NCI-H1930 (cell line): Measurements from ENCODE around the gene TRPM3.

ENCODE experiments used
- DNase-seq, 2 experiments: peaks; one replicate each; lab custom pipeline; 2025; lab: John Stamatoyannopoulos, UW

Gene TRPM3

GRCh38 chr9:71097671-71098070 lies 23.8 kb downstream of the TRPM3 start:
- DNase-seq = no peak

GRCh38 chr9:71096421-71097108 lies 24.9 kb downstream of the TRPM3 start:
- no peak for DNase-seq

DNA sequence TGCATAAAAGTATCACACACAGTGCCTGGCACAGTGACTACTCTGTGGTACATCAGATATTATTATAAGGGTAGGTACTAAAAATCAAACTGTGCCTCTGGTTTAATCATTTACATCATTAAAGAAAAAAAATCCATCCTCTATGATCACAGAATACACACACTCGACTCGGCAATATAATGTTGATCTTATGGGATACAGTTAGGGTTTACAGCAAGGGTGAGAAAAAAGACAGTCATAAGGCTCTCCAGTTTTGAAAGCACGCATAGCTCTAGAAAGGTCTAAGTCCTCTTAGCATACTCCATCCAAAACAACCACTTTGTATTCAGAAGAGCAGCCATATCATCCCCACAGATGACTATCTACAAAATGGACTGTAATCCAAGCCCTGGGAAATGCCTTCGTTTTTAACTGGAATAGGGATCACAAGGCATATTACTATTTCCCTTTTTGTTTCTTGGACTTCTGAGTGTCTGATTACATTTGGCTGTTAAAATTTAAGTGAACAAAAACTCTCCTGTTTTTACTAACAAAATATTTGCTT lies 26.6 kb downstream of the TRPM3 start:
- no peak for DNase-seq

DNA sequence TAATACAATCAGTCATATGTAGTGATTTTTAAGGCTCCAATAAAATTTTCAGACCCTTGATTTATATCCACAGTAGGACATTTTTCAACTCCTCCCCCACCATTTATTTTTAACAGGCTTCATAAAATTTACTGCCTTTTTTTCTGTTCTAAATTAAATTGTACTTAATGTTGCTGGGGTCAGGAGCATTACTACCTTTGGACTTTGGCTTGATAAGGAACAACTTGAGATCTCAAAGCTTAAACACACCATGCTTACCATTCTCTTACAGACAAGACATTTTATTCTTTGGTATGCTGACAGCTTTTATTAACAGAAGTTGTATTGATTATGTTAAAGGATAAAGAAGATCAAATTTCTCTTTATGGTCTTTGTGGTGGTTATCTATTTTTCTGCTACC lies 30.5 kb downstream of the TRPM3 start:
- DNase-seq = no peak

- no peak for DNase-seq
These were observed 42.0 kb downstream of the TRPM3 start for GRCh38 chr9:71079451-71079850.

- DNase-seq = no peak
These were observed 45.3 kb downstream of the TRPM3 start for GRCh38 chr9:71076096-71076495.

GRCh38 chr9:71073494-71073893 lies 47.9 kb downstream of the TRPM3 start:
- DNase-seq = no peak

DNA sequence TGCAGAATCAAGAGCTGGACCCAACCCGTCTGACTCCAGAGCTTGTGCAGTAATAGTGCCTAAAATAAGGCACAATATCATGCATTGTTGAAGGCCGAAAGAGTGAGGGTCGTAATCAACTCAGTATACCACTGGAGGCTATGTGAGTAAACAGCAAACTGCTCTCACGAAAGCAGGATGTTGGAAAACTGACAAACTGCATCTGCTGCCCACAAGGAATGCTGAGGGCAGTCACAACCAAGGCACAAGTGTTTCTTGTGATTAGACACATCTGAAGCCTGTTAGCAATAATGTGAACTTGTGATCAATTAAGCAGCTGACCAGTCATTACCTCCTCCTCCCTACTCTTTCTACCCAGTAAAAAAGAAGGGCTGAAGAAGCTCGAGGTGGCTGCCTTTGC lies 48.8 kb downstream of the TRPM3 start:
- DNase-seq = no peak

DNA sequence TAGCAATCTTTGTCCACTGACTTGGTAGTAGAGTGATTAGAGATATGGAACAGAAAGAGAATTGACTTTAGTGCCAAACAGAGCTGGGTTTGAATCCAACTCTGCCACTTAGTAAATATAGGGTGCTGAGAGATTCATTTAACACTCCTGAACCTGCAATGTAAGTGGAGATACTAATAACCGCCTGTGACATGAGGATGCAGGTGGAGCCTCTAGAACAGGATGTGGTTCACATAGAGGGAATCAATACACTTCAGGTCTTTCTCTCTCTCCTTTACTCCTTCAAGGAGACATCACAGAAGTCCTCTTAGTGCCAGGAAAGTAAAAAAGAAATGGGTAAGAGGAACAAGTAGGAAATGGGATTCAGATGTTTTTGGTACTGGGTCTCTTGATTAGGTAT lies 49.8 kb downstream of the TRPM3 start:
- no peak for DNase-seq

DNA sequence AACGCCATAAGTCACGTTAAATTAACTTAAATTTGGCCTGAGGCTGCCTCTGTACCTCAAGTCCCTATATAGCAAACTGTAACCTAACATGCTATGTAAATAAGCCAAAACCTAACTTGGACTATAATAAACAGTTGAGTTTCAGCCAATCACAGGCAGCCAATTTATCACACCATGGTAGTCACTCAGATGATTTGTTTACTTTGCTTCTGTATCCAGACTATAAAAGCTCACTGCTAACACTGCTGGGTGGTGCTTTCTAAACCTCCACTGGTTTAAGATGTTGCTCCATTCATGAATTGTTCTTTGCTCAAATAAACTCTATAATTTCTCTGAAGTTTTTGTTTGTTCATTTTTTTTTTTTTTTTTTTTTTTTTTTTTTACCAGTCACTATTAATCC lies 62.8 kb downstream of the TRPM3 start:
- no peak for DNase-seq

- DNase-seq = no peak
These were observed 69.1 kb downstream of the TRPM3 start for GRCh38 chr9:71052287-71052686.

- no peak for DNase-seq
These were observed 73.1 kb downstream of the TRPM3 start for GRCh38 chr9:71048280-71048679.

GRCh38 chr9:71042448-71042990 lies 78.9 kb downstream of the TRPM3 start:
- DNase-seq = no peak

DNA sequence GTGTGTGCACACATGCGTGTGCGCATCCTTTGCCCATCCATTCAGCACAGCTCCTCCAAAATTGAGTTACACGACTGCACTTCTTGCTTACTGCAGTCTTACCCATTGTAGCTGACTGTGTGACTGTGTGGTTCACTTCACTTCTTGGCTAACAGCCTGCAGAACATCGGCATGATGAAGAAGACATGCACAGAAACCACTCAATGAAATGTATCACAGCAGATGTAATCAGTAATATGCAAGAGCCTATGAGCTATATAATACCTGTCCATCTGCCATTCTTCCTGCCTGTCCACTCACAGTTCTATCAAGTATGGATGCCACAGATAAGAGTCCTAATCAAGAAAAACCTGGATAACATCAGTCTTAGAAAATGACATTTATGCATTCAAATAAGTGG lies 83.9 kb downstream of the TRPM3 start:
- no peak for DNase-seq

DNA sequence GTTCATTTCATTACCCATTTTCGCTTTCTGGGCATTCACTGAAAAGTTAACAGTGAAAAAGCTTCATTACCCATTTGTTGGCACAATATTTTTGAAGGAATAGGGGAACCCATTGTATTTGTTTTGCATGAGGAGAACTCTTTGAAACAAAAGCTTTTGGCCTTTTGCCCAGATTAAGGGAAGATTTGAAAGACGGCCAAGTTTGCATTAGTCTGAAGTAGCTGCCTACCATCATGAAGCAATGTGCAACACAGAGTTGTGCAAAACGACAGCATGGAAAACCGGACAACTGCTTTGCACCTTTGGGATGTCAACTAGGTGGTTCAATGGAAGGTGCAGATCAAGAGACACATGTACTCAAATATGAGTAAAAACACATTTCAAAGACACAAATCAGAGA lies 84.9 kb downstream of the TRPM3 start:
- DNase-seq = no peak

DNA sequence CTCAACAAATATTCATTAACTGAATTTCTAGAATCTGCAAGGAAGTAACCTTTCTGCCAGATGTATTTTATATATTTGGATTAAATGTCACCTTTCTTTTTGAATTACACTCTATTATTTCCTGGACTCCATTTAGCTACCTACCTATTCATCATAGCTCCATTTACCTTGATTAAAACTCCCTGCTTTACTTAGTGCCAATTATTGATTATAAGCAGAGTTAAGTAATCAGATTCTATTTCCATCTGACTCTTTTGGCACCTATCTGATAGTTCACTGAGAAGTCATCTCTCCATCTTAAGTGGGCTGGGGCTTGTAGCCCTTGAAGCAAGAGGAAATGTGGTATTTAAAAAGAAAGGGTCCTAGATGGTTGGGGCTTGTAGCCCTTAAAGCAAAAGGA lies 88.6 kb downstream of the TRPM3 start:
- DNase-seq = no peak

- DNase-seq = no peak
These were observed 95.7 kb downstream of the TRPM3 start for GRCh38 chr9:71025728-71026127.

GRCh38 chr9:71025201-71025600 lies 96.2 kb downstream of the TRPM3 start:
- no peak for DNase-seq

DNA sequence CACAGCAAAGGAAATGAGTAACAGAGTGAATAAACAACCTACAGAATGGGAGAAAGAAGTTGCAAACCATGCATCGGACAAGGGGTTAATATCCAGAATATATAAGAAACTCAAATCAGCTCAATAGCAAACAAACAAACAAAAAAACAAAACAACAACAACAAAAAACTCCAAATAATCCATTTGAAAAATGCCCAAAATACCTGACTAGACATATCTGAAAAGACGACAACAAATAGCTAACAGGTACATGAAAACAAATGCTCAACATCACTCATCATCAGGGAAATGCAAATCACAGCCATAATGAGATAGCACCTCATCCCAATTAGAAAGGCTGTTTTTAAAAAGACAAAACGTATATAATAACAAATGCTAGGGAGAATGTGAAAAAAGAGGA lies 111.2 kb downstream of the TRPM3 start:
- no peak for DNase-seq

DNA sequence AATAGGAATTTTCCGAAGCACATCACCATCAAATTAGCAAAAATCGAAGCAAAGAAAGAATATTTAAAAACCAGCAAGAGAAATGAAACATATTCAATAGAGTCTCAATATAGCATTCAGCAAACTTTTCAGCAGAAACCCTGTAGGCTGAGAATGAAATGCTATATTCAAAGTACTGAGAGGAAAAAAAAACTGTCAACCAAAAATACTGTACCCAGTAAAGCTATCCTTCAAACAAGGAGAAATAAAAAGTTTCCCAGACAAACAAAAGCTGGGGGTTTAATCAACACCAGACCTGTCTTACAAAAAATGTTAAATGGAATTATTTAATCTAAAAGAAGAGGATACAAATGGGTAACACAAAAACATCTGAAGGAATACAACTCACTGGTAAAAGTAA lies 116.0 kb downstream of the TRPM3 start:
- no peak for DNase-seq

DNA sequence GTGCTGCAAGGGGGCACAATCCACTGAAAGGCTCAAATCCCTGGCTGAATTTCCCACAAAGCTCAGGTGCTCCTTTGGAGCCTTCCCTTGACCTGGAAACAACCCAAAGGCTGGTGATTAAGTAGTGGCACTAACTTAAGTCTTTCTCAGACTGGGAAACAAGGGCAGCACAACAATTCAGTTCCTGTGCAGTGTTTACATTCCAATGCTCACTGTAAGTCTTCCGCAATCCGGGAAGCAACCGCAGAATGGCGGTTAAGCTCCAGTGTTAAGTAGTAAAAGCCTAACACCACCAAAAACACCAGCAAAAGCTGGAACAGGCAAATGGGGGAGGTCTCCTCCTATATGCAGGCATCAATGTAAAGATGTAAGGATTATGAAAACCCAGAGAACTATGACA lies 117.2 kb downstream of the TRPM3 start:
- no peak for DNase-seq

DNA sequence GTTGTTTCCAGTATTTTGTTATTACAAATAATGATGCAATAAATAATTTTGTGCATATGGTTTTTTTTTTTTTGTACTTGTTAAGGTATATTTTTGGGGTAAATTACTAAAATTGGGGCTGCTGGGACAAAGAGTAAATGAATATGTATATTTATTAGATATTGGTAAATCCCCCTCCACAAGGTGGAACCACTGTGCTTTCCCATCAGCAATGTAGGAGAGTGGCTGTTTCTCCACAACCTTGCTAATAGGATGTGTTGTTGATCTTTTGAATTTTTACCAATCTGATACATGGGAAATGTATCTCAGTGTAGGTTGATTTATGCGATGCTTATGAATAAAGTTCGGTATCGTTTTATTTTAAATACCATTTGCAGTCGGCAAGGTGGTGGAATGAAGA lies 118.1 kb downstream of the TRPM3 start:
- no peak for DNase-seq

GRCh38 chr9:71001780-71002386 lies 119.5 kb downstream of the TRPM3 start:
- DNase-seq = peak; percentile 14 to 27

DNA sequence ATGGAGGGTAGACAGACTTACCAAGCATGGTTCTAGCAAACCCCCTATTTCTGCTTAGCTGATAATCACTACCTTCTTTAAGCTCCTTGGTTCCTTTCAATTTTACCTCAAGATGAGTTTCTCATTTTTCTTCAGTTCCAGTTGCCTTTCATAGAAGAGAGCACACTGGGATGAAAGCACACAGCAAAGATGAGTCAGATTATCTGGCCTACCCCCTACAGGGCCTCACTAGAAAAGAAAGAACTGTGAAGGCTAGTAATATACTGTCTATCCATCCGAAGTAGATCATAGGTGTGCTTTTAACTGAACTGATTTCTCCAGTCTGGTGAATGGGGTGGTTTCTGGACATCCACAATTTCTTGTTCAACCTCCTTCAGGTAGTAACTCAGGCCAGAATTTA lies 122.5 kb downstream of the TRPM3 start:
- no peak for DNase-seq
